HG02588 (cell line): ENCODE data around the gene CRYGS.
A peak's percentile ranks its signal among the peaks of the same experiment; 100 is the strongest.
"Not testable (repeated sequence)": the region's sequence is repeated elsewhere in the genome, so short reads cannot be mapped to it uniquely, and the experiment has no call there.

Experiments used
- ATAC-seq: cut with Tn5 transposase; IDR thresholded peaks from one replicate; pipeline ENCODE4 v1.9.1; 2021; ENCODE audit warnings: mild to moderate bottlenecking, moderate library complexity; ENCODE audit not compliant: unreplicated experiment

CRYGS gene

GRCh38 chr3:186520431-186520830, 23.7 kb downstream of the CRYGS start:
- no peak for ATAC-seq

GRCh38 chr3:186519021-186519658, 25.0 kb downstream of the CRYGS start:
- no peak for ATAC-seq

GRCh38 chr3:186517218-186517617, 27.0 kb downstream of the CRYGS start:
- no peak for ATAC-seq

GRCh38 chr3:186516646-186517045, 27.5 kb downstream of the CRYGS start:
- ATAC-seq, result no peak

- ATAC-seq, result no peak
Observed at GRCh38 chr3:186515125-186515524, 29.1 kb downstream of the CRYGS start.

- ATAC-seq, result no peak
Observed at GRCh38 chr3:186514296-186515002, 29.7 kb downstream of the CRYGS start.

- no peak for ATAC-seq
Observed at GRCh38 chr3:186513386-186513785, 30.8 kb downstream of the CRYGS start.

- ATAC-seq, result no peak
Observed at GRCh38 chr3:186512570-186513302, 31.4 kb downstream of the CRYGS start.

- no peak for ATAC-seq
Observed at GRCh38 chr3:186511702-186512101, 32.5 kb downstream of the CRYGS start.

- peak; percentile 81 for ATAC-seq
Observed at GRCh38 chr3:186511245-186511644, 32.9 kb downstream of the CRYGS start.

GRCh38 chr3:186510374-186511079, 33.7 kb downstream of the CRYGS start:
- ATAC-seq, result no peak

- ATAC-seq, result no peak
Observed at GRCh38 chr3:186509423-186509822, 34.8 kb downstream of the CRYGS start.

GRCh38 chr3:186506857-186507256, 37.3 kb downstream of the CRYGS start:
- ATAC-seq, result no peak

- ATAC-seq, result no peak
Observed at GRCh38 chr3:186506191-186506739, 37.9 kb downstream of the CRYGS start.

- no peak for ATAC-seq
Observed at GRCh38 chr3:186502966-186503712, 41.0 kb downstream of the CRYGS start.

GRCh38 chr3:186502138-186502948, 41.8 kb downstream of the CRYGS start:
- ATAC-seq, result no peak

GRCh38 chr3:186499949-186500348, 44.2 kb downstream of the CRYGS start:
- ATAC-seq, result not testable (repeated sequence)

GRCh38 chr3:186498022-186498421, 46.2 kb downstream of the CRYGS start:
- not testable (repeated sequence) for ATAC-seq

- ATAC-seq, result no peak
Observed at GRCh38 chr3:186497608-186498007, 46.6 kb downstream of the CRYGS start.
